NCI-H1694 (cell line): Measurements from ENCODE around the gene FAM20A.

Source experiments
- DNase-seq: peaks from one replicate; lab custom pipeline; 2025; lab: John Stamatoyannopoulos, UW

The FAM20A gene

GRCh38 chr17:68565661-68566441, 35.3 kb downstream of the FAM20A start:
- no peak for DNase-seq

GRCh38 chr17:68564415-68565111, 36.6 kb downstream of the FAM20A start:
- no peak for DNase-seq

GRCh38 chr17:68562736-68563135, 38.4 kb downstream of the FAM20A start:
- no peak for DNase-seq

DNA sequence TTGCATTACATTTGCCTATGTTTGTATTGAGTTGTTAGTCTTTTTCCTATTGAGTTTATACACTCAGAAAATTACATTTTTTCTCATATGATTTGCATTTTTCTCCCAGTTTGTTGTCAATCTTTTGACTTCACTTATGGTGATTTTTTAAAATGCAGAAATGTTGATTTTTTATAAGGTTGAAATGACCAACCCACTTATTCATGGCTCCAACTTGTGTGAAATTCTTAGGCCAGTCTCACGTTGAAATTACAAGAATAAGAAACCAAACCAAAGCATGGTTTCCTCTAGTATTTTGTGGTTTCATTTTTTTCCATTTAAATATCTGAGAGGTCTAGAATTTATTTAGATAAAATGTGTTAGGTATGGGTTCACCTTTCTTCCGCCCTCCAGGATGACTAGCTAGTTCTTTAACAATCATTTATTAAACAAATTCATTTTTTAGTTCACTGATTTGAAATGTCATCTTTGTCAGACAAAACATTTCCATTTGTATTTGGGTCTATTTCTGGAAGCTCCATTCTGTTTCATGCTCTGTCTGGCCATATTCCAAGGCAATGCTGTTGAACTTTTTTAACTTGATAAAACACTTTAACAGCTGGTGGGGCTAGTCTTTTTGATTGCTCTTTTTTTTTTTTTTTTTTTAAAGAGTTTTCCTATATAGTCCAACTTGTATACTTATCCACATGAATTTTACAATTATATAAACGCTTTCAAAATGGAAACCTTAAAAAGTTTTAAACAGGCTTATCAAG, 40.0 kb downstream of the FAM20A start:
- no peak for DNase-seq

GRCh38 chr17:68559316-68559715, 41.9 kb downstream of the FAM20A start:
- DNase-seq, result no peak

GRCh38 chr17:68556551-68556950, 44.6 kb downstream of the FAM20A start:
- DNase-seq, result no peak

DNA sequence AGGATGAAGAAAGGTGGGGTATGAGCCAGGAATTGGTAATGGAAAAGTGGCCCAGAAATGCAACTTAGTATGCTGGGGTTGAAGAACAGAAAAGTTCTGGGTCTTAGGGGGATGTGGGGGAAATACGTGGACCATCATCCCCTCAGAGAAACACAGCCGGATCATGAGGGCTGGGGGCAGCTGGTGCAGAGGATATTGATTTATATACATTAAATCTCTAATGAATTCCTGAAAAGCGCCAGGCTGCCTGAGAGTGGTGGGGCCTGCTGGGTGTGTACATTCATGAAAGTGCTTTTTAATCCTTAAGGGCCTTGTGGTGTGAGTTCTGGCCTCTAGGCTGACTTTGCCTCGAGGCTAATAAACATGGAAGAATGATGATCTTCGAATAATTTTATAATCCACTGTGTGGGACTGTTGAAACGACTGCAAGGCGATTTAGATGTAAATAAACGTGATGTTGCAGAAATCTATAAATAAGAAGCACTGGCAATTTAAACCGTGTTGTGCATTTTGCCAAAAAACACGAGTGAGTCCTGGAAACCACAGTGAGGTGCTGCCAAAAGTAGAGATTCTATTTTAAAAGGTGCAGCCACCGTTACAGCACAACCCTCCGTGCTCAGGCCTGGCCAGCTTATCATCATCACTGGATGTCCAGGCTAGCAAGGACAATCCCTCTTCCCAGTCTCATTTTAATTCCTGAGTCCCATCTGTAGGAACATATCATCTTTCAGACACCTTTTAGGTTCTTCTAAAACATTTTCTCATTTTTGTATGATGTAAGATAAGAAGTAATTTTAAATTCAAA, 56.9 kb downstream of the FAM20A start:
- no peak for DNase-seq

DNA sequence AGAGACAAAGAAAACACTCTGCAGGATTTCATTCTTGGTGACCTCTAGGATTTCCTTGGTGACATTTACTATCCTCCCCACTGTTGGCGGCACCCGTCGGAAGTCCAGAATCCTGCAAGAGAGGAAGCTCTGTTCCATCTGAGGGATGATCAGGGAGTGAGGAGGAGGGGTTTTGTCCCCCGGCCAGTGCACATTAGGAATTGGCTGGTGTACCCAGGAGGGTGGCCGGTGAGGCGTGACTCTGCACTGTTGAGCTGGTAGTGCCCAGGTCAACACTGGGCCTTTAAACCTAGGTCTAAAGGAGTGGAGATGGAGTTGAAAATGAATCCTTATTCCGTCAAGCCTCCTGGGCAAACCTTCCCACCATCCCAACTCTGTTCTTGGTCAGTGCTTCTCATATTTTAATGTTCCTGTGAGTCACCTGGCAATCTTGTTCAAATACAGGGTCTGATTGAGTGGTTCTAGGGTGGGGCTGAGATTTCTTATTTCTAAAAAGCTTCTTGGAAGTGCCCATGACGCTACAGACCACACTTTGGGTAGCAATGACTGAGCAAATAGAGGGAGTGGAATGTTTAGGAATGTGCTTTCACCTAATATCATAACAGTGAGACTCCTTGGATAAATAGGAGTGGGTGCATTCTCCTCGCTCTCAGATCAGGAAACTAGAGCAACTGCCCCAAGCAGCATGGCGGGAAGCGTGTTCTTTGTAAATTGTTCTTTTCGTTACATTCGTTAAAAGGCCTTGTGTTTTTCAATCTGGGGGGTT, 58.3 kb downstream of the FAM20A start:
- no peak for DNase-seq

DNA sequence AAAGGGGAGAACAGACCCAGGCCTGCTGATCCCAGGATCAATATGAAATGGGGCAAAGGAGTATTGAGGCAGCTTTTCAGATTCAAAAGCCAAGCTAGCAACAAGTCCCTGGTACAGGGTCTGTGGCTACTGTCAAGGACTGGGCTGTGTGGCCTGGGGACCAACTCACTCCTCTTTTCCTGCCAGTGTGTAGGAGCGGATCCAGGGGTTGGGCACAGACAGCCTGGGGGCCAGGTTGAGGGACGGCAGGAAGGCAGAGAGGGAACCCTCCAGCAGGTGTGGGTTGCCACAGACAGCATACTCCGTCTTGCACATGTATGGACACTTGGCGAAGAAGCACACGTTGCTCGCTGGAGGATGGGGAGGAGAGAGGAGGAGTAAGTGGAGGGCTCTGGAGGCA, 59.4 kb downstream of the FAM20A start:
- DNase-seq, result no peak

- no peak for DNase-seq
Measured at GRCh38 chr17:68540981-68541380, 60.2 kb downstream of the FAM20A start.

GRCh38 chr17:68539548-68540467, 61.4 kb downstream of the FAM20A start:
- DNase-seq, result no peak

GRCh38 chr17:68535922-68536321, 65.2 kb downstream of the FAM20A start:
- DNase-seq, result no peak

GRCh38 chr17:68534695-68535088, 66.5 kb downstream of the FAM20A start:
- no peak for DNase-seq

DNA sequence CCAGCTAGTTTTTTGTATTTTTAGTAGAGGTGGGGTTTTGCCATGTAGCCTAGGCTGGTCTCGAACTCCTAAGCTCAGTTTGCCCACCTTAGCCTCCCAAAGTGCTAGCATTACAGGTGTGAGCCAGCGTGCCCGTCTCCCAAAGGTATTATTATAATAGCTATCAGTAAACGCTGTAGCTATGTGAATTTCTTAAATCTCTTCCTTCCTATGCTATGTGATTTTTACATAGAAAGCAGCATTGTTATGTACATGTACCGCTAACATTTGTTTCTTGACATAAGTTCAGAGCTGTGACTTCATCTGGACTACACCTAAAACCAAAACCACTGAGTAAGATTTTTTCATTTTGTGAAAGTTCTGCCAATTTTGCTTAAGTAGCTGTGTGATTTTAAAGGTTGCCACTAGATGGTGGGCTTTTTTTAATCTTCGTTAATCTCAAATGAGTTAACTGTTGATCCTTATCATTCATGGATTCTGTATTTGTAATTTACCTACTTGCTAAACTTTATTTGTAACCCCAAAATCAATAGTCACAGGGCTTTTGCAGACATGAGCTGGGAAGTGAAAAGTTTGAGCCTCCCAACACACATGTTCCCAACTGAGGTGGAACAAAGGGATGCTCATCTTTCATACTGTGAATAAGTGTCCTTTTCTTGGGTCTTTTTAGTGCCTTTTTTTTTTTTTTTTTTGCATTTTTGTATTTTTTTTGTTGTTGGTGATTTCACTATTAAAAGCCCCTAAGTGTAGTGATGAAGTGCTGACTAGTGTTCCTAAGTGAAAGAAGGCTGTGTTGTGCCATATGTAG, 67.1 kb downstream of the FAM20A start:
- DNase-seq, result peak; percentile 17

- DNase-seq, result no peak
Measured at GRCh38 chr17:68532826-68533225, 68.3 kb downstream of the FAM20A start.

- no peak for DNase-seq
Measured at GRCh38 chr17:68531252-68531651, 69.9 kb downstream of the FAM20A start.

- DNase-seq, result no peak
Measured at GRCh38 chr17:68527314-68527713, 73.9 kb downstream of the FAM20A start.

DNA sequence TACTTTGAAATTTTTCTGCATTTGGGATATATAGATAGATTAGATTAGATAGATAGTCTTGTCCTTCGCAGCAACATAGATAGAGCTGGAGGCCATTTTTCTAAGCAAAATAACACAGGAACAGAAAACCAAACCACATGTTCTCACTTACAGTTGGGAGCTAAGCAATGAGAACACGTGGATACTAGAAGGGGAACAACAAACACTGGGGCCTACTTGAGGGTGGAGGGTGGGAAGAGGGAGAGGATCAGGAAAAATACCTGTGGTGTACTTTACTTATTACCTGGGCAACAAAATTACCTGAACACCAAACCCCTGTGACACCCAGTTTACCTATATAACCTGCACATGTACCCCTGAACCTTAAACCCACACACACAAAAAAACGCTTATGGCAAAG, 74.6 kb downstream of the FAM20A start:
- DNase-seq, result no peak

- no peak for DNase-seq
Measured at GRCh38 chr17:68522266-68522665, 78.9 kb downstream of the FAM20A start.
